ES-I3 (cell line): Measurements from ENCODE around the gene PGD.
"Not testable (repeated sequence)": the region's sequence is repeated elsewhere in the genome, so short reads cannot be mapped to it uniquely, and the experiment has no call there.

ENCODE experiments used
- H3K36me3 ChIP-seq: 2 replicates; pipeline ENCODE4 v1.6.1; 2013; ENCODE audit warnings: mild to moderate bottlenecking, low read length, control low read depth, moderate library complexity; ENCODE audit not compliant: insufficient read depth
- H3K4me1 ChIP-seq: 2 replicates; pipeline ENCODE4 v1.6.1; 2013; ENCODE audit warnings: mild to moderate bottlenecking, control low read depth, low read length; ENCODE audit not compliant: insufficient read depth
- H3K9ac ChIP-seq: 2 replicates; pipeline ENCODE4 v1.6.1; 2013; ENCODE audit warnings: low read depth, mild to moderate bottlenecking, low read length, moderate library complexity
- H3K9me3 ChIP-seq: 2 replicates; pipeline ENCODE4 v1.6.1; 2013; ENCODE audit warnings: mild to moderate bottlenecking, low read length, moderate library complexity; ENCODE audit not compliant: control insufficient read depth, insufficient read depth

PGD gene

GRCh38 chr1:10386761-10387676 lies 11.8 kb upstream of the PGD start:
- Histone ChIP-seq H3K9me3 (no peaks in the 10 kb centered on the region), H3K9ac (no peak overlapping the region)

GRCh38 chr1:10387677-10388386 lies 11.0 kb upstream of the PGD start:
- Histone ChIP-seq H3K36me3 (no peaks in the 10 kb centered on the region; the same call in 1 of the 2 replicates), H3K9me3 (no peaks in the 10 kb centered on the region), H3K4me1 (peaks cover 12% of the 10 kb centered on the region), H3K9ac (no peak overlapping the region)

More at GRCh38 chr1:10386761-10387676, 11.8 kb upstream of the PGD start:
- no peaks in the 10 kb centered on the region; the same call in 1 of the 2 replicates for H3K36me3 ChIP-seq
- peaks cover 12% of the 10 kb centered on the region for H3K4me1 ChIP-seq

GRCh38 chr1:10388387-10388715 lies 10.5 kb upstream of the PGD start:
- H3K36me3 ChIP-seq, result peaks cover 2% of the 10 kb centered on the region; the same call in 1 of the 2 replicates
- no peak overlapping the region for H3K9ac ChIP-seq
- H3K4me1 ChIP-seq, result peaks cover 12% of the 10 kb centered on the region
- H3K9me3 ChIP-seq, result no peaks in the 10 kb centered on the region

- peaks cover 12% of the 10 kb centered on the region for H3K4me1 ChIP-seq
- H3K9me3 ChIP-seq, result peaks cover 1% of the 10 kb centered on the region; the same call in 1 of the 2 replicates
- no peak overlapping the region for H3K9ac ChIP-seq
- H3K36me3 ChIP-seq, result peaks cover 2% of the 10 kb centered on the region; the same call in 1 of the 2 replicates
Measured at GRCh38 chr1:10389271-10389973, 9.4 kb upstream of the PGD start.

- Histone ChIP-seq H3K9ac (no peak overlapping the region), H3K4me1 (peaks cover 9% of the 10 kb centered on the region; the same call in 1 of the 2 replicates), H3K9me3 (peaks cover 3% of the 10 kb centered on the region; the same call in 1 of the 2 replicates), H3K36me3 (peaks cover 8% of the 10 kb centered on the region; the same call in 1 of the 2 replicates)
Measured at GRCh38 chr1:10396870-10397269, 2.0 kb upstream of the PGD start.

- H3K9me3 ChIP-seq, result peaks cover 3% of the 10 kb centered on the region; the same call in 1 of the 2 replicates
- peaks cover 9% of the 10 kb centered on the region; the same call in 1 of the 2 replicates for H3K4me1 ChIP-seq
- peaks cover 13% of the 10 kb centered on the region for H3K36me3 ChIP-seq
- H3K9ac ChIP-seq, result peak overlapping the region; percentile 72
Measured at GRCh38 chr1:10398278-10398733, 558 bp upstream of the PGD start.

- H3K9me3 ChIP-seq, result peaks cover 1% of the 10 kb centered on the region; the same call in 1 of the 2 replicates
- peaks cover 9% of the 10 kb centered on the region; the same call in 1 of the 2 replicates for H3K4me1 ChIP-seq
- peak overlapping the region; percentile 90 for H3K9ac ChIP-seq
- H3K36me3 ChIP-seq, result peaks cover 24% of the 10 kb centered on the region
Measured at GRCh38 chr1:10399444-10399941, 629 bp downstream of the PGD start.

- Histone ChIP-seq H3K9me3 (no peaks in the 10 kb centered on the region), H3K9ac (peak overlapping the region; percentile 90), H3K36me3 (peaks cover 28% of the 10 kb centered on the region), H3K4me1 (peaks cover 9% of the 10 kb centered on the region; the same call in 1 of the 2 replicates)
Measured at GRCh38 chr1:10400013-10400412, 1.1 kb downstream of the PGD start.

GRCh38 chr1:10401281-10401680 lies 2.4 kb downstream of the PGD start:
- Histone ChIP-seq H3K9ac (no peak overlapping the region), H3K36me3 (peaks cover 33% of the 10 kb centered on the region)

GRCh38 chr1:10402729-10403274 lies 3.9 kb downstream of the PGD start:
- Histone ChIP-seq H3K9me3 (no peaks in the 10 kb centered on the region), H3K9ac (no peak overlapping the region), H3K36me3 (peaks cover 44% of the 10 kb centered on the region), H3K4me1 (peaks cover 9% of the 10 kb centered on the region; the same call in 1 of the 2 replicates)

More at GRCh38 chr1:10401281-10401680, 2.4 kb downstream of the PGD start:
- H3K4me1 ChIP-seq, result peaks cover 9% of the 10 kb centered on the region; the same call in 1 of the 2 replicates
- H3K9me3 ChIP-seq, result no peaks in the 10 kb centered on the region

- no peak overlapping the region for H3K9ac ChIP-seq
- no peaks in the 10 kb centered on the region for H3K9me3 ChIP-seq
- H3K4me1 ChIP-seq, result no peaks in the 10 kb centered on the region
- peaks cover 73% of the 10 kb centered on the region for H3K36me3 ChIP-seq
Measured at GRCh38 chr1:10407201-10407600, 8.3 kb downstream of the PGD start.

- Histone ChIP-seq H3K36me3 (peaks cover 56% of the 10 kb centered on the region), H3K4me1 (peaks cover 7% of the 10 kb centered on the region; the same call in 1 of the 2 replicates), H3K9me3 (no peaks in the 10 kb centered on the region), H3K9ac (no peak overlapping the region)
Measured at GRCh38 chr1:10415211-10415930, 16.5 kb downstream of the PGD start.

- H3K4me1 ChIP-seq, H3K9me3 ChIP-seq, H3K9ac ChIP-seq: not testable (repeated sequence)
- peaks cover 54% of the 10 kb centered on the region for H3K36me3 ChIP-seq
Measured at GRCh38 chr1:10415967-10416366, 17.1 kb downstream of the PGD start.
